ENCODE measurements around the gene ARL14.

Gene ARL14

GRCh38 chr3:160694345-160694744 is 17.4 kb downstream of the ARL14 start:
- H3K9ac ChIP-seq (ENCODE audit: low read length in 5 of 5) = no peak overlapping the region
- no peak overlapping the region for H3K4me3 ChIP-seq (ENCODE audit: low read depth in 1 of 5, low read length in 5 of 5)
- H3K27ac ChIP-seq (ENCODE audit: low read depth, low read length) = no peak overlapping the region
- H3K27me3 ChIP-seq (ENCODE audit: control insufficient read depth in 5 of 5, insufficient read depth in 4 of 5, low read length in 5 of 5) = no peaks in the 10 kb centered on the region
- no peaks in the 10 kb centered on the region for H3K36me3 ChIP-seq (ENCODE audit: control insufficient read depth in 5 of 5, insufficient read depth in 5 of 5, low read length in 5 of 5)
- no peaks in the 10 kb centered on the region for H3K4me1 ChIP-seq (ENCODE audit: control insufficient read depth in 5 of 5, insufficient read depth in 5 of 5, low read length in 5 of 5)
- H3K9me3 ChIP-seq (ENCODE audit: control insufficient read depth in 5 of 5, low read length in 5 of 5) = no peaks in the 10 kb centered on the region

- no peak overlapping the region for H3K27ac ChIP-seq (ENCODE audit: low read depth, low read length)
- no peaks in the 10 kb centered on the region for H3K27me3 ChIP-seq (ENCODE audit: control insufficient read depth in 5 of 5, insufficient read depth in 4 of 5, low read length in 5 of 5)
- no peak overlapping the region for H3K9ac ChIP-seq (ENCODE audit: low read length in 5 of 5)
- H3K36me3 ChIP-seq (ENCODE audit: control insufficient read depth in 5 of 5, insufficient read depth in 5 of 5, low read length in 5 of 5) = no peaks in the 10 kb centered on the region
- no peaks in the 10 kb centered on the region for H3K9me3 ChIP-seq (ENCODE audit: control insufficient read depth in 5 of 5, low read length in 5 of 5)
- H3K4me3 ChIP-seq (ENCODE audit: low read depth in 1 of 5, low read length in 5 of 5) = no peak overlapping the region
- H3K4me1 ChIP-seq (ENCODE audit: control insufficient read depth in 5 of 5, insufficient read depth in 5 of 5, low read length in 5 of 5) = no peaks in the 10 kb centered on the region
Observed at GRCh38 chr3:160695003-160695402, 18.0 kb downstream of the ARL14 start.

- no peaks in the 10 kb centered on the region for H3K9me3 ChIP-seq (ENCODE audit: control insufficient read depth in 5 of 5, low read length in 5 of 5)
- no peaks in the 10 kb centered on the region for H3K4me1 ChIP-seq (ENCODE audit: control insufficient read depth in 5 of 5, insufficient read depth in 5 of 5, low read length in 5 of 5)
- H3K4me3 ChIP-seq (ENCODE audit: low read depth in 1 of 5, low read length in 5 of 5) = no peak overlapping the region
- no peak overlapping the region for H3K27ac ChIP-seq (ENCODE audit: low read depth, low read length)
- no peaks in the 10 kb centered on the region for H3K27me3 ChIP-seq (ENCODE audit: control insufficient read depth in 5 of 5, insufficient read depth in 4 of 5, low read length in 5 of 5)
- no peak overlapping the region for H3K9ac ChIP-seq (ENCODE audit: low read length in 5 of 5)
- H3K36me3 ChIP-seq (ENCODE audit: control insufficient read depth in 5 of 5, insufficient read depth in 5 of 5, low read length in 5 of 5) = no peaks in the 10 kb centered on the region
Observed at GRCh38 chr3:160695915-160696327, 19.0 kb downstream of the ARL14 start.

GRCh38 chr3:160697637-160698380 is 20.8 kb downstream of the ARL14 start:
- Histone ChIP-seq H3K36me3 (ENCODE audit: control insufficient read depth in 5 of 5, insufficient read depth in 5 of 5, low read length in 5 of 5) (no peaks in the 10 kb centered on the region), H3K9me3 (ENCODE audit: control insufficient read depth in 5 of 5, low read length in 5 of 5) (no peaks in the 10 kb centered on the region), H3K4me3 (ENCODE audit: low read depth in 1 of 5, low read length in 5 of 5) (no peak overlapping the region), H3K9ac (ENCODE audit: low read length in 5 of 5) (no peak overlapping the region), H3K4me1 (ENCODE audit: control insufficient read depth in 5 of 5, insufficient read depth in 5 of 5, low read length in 5 of 5) (no peaks in the 10 kb centered on the region), H3K27ac (ENCODE audit: low read depth, low read length) (no peak overlapping the region), H3K27me3 (ENCODE audit: control insufficient read depth in 5 of 5, insufficient read depth in 4 of 5, low read length in 5 of 5) (no peaks in the 10 kb centered on the region)

DNA sequence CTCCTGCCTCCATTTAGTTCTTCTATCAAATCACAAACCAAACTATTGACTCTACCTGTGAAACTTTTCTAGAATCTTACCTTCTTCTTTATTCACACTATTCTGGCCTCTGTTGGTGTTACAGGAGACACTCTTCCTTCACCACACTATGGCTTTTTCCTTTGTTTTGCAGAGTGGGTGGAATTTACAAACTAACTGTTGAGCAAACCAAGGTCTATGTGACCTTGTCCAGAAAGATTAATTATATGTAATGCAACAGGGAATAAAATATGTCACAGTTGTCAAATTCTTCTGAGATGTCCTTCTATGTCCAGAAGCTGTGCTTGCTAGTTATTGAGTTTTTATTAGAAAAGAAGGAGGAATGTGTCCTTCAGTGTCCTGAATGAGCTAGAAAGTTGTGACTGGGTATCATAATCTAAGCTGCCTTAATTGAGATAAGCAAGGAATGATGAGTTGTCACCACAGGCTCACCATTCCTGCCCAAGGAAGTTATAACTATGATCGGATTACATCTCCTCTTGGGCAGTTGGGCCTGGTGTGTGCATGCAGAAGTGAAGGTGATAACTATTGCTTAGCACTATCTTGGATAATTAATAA is 21.7 kb downstream of the ARL14 start:
- H3K4me1 ChIP-seq (ENCODE audit: control insufficient read depth in 5 of 5, insufficient read depth in 5 of 5, low read length in 5 of 5) = no peaks in the 10 kb centered on the region
- no peaks in the 10 kb centered on the region for H3K27me3 ChIP-seq (ENCODE audit: control insufficient read depth in 5 of 5, insufficient read depth in 4 of 5, low read length in 5 of 5)
- H3K36me3 ChIP-seq (ENCODE audit: control insufficient read depth in 5 of 5, insufficient read depth in 5 of 5, low read length in 5 of 5) = no peaks in the 10 kb centered on the region
- H3K4me3 ChIP-seq (ENCODE audit: low read depth in 1 of 5, low read length in 5 of 5) = no peak overlapping the region
- H3K27ac ChIP-seq (ENCODE audit: low read depth, low read length) = no peak overlapping the region
- H3K9me3 ChIP-seq (ENCODE audit: control insufficient read depth in 5 of 5, low read length in 5 of 5) = no peaks in the 10 kb centered on the region
- H3K9ac ChIP-seq (ENCODE audit: low read length in 5 of 5) = no peak overlapping the region

GRCh38 chr3:160701490-160701889 is 24.5 kb downstream of the ARL14 start:
- H3K36me3 ChIP-seq (ENCODE audit: control insufficient read depth in 5 of 5, insufficient read depth in 5 of 5, low read length in 5 of 5) = no peaks in the 10 kb centered on the region
- no peaks in the 10 kb centered on the region for H3K27me3 ChIP-seq (ENCODE audit: control insufficient read depth in 5 of 5, insufficient read depth in 4 of 5, low read length in 5 of 5)
- no peak overlapping the region for H3K27ac ChIP-seq (ENCODE audit: low read depth, low read length)
- no peak overlapping the region for H3K9ac ChIP-seq (ENCODE audit: low read length in 5 of 5)
- no peak overlapping the region for H3K4me3 ChIP-seq (ENCODE audit: low read depth in 1 of 5, low read length in 5 of 5)
- no peaks in the 10 kb centered on the region for H3K4me1 ChIP-seq (ENCODE audit: control insufficient read depth in 5 of 5, insufficient read depth in 5 of 5, low read length in 5 of 5)
- H3K9me3 ChIP-seq (ENCODE audit: control insufficient read depth in 5 of 5, low read length in 5 of 5) = no peaks in the 10 kb centered on the region

DNA sequence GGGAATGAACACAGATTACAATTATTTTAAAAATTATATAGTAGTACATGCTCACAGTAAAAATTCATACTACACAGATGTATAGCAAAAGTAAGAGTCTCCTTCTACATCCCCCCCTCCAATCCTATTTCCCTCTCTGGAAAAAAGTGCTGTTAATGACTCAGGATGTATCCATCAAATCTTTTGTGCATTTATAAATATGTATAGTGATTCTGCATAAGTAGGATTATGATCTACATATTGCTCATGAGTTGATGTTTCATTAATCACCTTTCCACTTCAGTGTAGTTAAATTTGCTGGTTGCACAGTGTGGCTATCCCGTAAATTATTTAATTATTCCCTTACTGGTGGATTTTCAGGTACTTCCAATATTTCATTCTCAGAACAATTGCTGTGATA is 25.3 kb downstream of the ARL14 start:
- no peaks in the 10 kb centered on the region for H3K36me3 ChIP-seq (ENCODE audit: control insufficient read depth in 5 of 5, insufficient read depth in 5 of 5, low read length in 5 of 5)

GRCh38 chr3:160703974-160704373 is 27.0 kb downstream of the ARL14 start:
- H3K4me1 ChIP-seq (ENCODE audit: control insufficient read depth in 5 of 5, insufficient read depth in 5 of 5, low read length in 5 of 5) = no peaks in the 10 kb centered on the region
- peaks cover 0 to 3% (median 0%) of the 10 kb centered on the region in 5 donors for H3K27me3 ChIP-seq (ENCODE audit: control insufficient read depth in 5 of 5, insufficient read depth in 4 of 5, low read length in 5 of 5)
- H3K9me3 ChIP-seq (ENCODE audit: control insufficient read depth in 5 of 5, low read length in 5 of 5) = no peaks in the 10 kb centered on the region
- no peak overlapping the region for H3K27ac ChIP-seq (ENCODE audit: low read depth, low read length)
- H3K36me3 ChIP-seq (ENCODE audit: control insufficient read depth in 5 of 5, insufficient read depth in 5 of 5, low read length in 5 of 5) = no peaks in the 10 kb centered on the region
- no peak overlapping the region for H3K9ac ChIP-seq (ENCODE audit: low read length in 5 of 5)
- no peak overlapping the region for H3K4me3 ChIP-seq (ENCODE audit: low read depth in 1 of 5, low read length in 5 of 5)

More for the DNA sequence above, 25.3 kb downstream of the ARL14 start:
- Histone ChIP-seq H3K27ac (ENCODE audit: low read depth, low read length) (no peak overlapping the region), H3K9ac (ENCODE audit: low read length in 5 of 5) (no peak overlapping the region), H3K4me3 (ENCODE audit: low read depth in 1 of 5, low read length in 5 of 5) (no peak overlapping the region), H3K9me3 (ENCODE audit: control insufficient read depth in 5 of 5, low read length in 5 of 5) (no peaks in the 10 kb centered on the region), H3K4me1 (ENCODE audit: control insufficient read depth in 5 of 5, insufficient read depth in 5 of 5, low read length in 5 of 5) (no peaks in the 10 kb centered on the region), H3K27me3 (ENCODE audit: control insufficient read depth in 5 of 5, insufficient read depth in 4 of 5, low read length in 5 of 5) (peaks cover 0 to 3% (median 0%) of the 10 kb centered on the region in 5 donors)

- H3K27me3 ChIP-seq (ENCODE audit: control insufficient read depth in 5 of 5, insufficient read depth in 4 of 5, low read length in 5 of 5) = peaks cover 0 to 3% (median 0%) of the 10 kb centered on the region in 5 donors
- H3K4me1 ChIP-seq (ENCODE audit: control insufficient read depth in 5 of 5, insufficient read depth in 5 of 5, low read length in 5 of 5) = no peaks in the 10 kb centered on the region
- no peak overlapping the region for H3K4me3 ChIP-seq (ENCODE audit: low read depth in 1 of 5, low read length in 5 of 5)
- no peak overlapping the region for H3K9ac ChIP-seq (ENCODE audit: low read length in 5 of 5)
- H3K27ac ChIP-seq (ENCODE audit: low read depth, low read length) = no peak overlapping the region
- no peaks in the 10 kb centered on the region for H3K36me3 ChIP-seq (ENCODE audit: control insufficient read depth in 5 of 5, insufficient read depth in 5 of 5, low read length in 5 of 5)
- no peaks in the 10 kb centered on the region for H3K9me3 ChIP-seq (ENCODE audit: control insufficient read depth in 5 of 5, low read length in 5 of 5)
Observed at GRCh38 chr3:160707187-160707794, 30.3 kb downstream of the ARL14 start.

GRCh38 chr3:160709477-160710182 is 32.7 kb downstream of the ARL14 start:
- Histone ChIP-seq H3K27me3 (ENCODE audit: control insufficient read depth in 5 of 5, insufficient read depth in 4 of 5, low read length in 5 of 5) (peaks cover 0 to 3% (median 0%) of the 10 kb centered on the region in 5 donors), H3K4me3 (ENCODE audit: low read depth in 1 of 5, low read length in 5 of 5) (no peak overlapping the region), H3K9me3 (ENCODE audit: control insufficient read depth in 5 of 5, low read length in 5 of 5) (no peaks in the 10 kb centered on the region), H3K27ac (ENCODE audit: low read depth, low read length) (no peak overlapping the region), H3K36me3 (ENCODE audit: control insufficient read depth in 5 of 5, insufficient read depth in 5 of 5, low read length in 5 of 5) (no peaks in the 10 kb centered on the region), H3K4me1 (ENCODE audit: control insufficient read depth in 5 of 5, insufficient read depth in 5 of 5, low read length in 5 of 5) (no peaks in the 10 kb centered on the region), H3K9ac (ENCODE audit: low read length in 5 of 5) (no peak overlapping the region)
